Stimulated activated CD8-positive, alpha-beta memory T cell treated with anti-CD3 and anti-CD28 coated beads, Interleukin-12 subunit alpha, Interleukin-12 subunit beta, amount 100 ng/mL, for 4 hours (primary cell): ENCODE results near the gene C11orf86.
"Not testable (repeated sequence)": the region's sequence is repeated elsewhere in the genome, so short reads cannot be mapped to it uniquely, and the experiment has no call there.

Experiments
- DNase-seq: peaks from one replicate; pipeline ENCODE4 v3.0.0-alpha.2; 2020; ENCODE audit warnings: low read depth

The C11orf86 gene

DNA sequence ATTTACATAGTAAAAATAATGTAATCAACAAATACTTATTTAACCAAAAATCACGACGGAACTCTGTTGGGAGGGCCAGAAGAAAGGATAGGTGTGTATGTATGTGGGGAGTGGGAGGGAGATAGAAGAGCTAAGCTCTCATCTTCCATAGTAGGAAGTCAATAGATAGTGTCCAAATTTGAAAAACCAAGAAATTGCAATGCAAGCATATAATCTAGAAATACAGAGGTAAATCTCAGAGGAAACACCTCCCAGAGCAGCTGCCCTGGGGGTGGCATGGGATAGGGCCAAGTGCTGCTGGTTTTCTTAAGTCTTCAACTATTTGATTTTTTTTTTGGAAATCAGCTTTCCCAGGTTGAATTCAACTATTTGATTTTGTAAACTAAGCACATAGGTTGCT is 16.9 kb downstream of the C11orf86 start:
- DNase-seq: no peak

GRCh38 chr11:66996609-66997273 is 21.6 kb downstream of the C11orf86 start:
- DNase-seq: no peak

GRCh38 chr11:66999555-66999954 is 24.5 kb downstream of the C11orf86 start:
- no peak for DNase-seq

- no peak for DNase-seq
Measured at GRCh38 chr11:67001332-67001731, 26.2 kb downstream of the C11orf86 start.

- DNase-seq: no peak
Measured at GRCh38 chr11:67002297-67002913, 27.3 kb downstream of the C11orf86 start.

DNA sequence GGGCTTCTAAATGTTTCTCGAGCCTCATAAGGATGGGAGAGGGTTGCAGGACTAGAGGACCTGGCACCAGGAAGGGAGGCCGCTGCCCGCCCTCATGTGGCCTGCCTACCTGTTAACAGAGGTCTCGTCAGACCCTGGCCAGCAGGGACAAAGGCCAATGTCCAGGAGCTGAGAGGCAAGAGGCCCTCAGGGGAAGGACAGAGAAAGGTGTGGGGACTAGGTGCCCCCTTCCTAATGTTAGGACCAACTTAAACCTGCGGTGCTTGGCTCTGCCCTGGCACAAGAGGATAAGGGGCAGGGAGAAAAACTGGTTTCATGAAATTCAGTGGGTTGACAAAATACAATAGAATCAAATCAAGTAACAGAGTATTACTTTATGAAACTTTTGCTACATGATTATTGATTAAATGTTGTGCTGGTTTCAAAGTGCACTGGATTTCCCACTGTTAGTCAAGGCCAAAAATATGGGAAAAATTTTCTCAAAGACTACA is 27.9 kb downstream of the C11orf86 start:
- no peak for DNase-seq

- not testable (repeated sequence) for DNase-seq
Measured at GRCh38 chr11:67005200-67005599, 30.1 kb downstream of the C11orf86 start.

- DNase-seq: no peak
Measured at GRCh38 chr11:67006029-67006884, 31.2 kb downstream of the C11orf86 start.

DNA sequence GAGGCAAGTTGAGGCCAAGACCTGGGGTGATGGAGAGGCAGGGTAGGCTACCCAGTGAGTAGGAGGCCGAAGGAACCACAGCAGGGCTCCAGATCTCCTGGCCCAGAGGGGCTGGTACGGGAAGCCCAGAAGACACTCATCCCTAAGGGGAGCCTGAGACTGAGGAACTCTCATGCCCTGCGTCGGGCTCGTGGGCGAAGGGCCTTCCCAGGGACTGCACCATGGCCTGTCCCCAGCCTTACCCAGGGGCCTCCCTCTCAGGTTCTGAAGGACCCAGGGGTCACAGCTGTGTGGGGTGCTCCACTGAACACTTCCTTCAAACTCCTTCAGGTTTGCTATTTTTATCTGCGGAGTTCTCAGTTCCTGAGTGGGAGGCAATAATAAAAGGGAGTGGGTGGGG is 32.0 kb downstream of the C11orf86 start:
- no peak for DNase-seq

GRCh38 chr11:67010296-67010905 is 35.3 kb downstream of the C11orf86 start:
- DNase-seq: no peak

DNA sequence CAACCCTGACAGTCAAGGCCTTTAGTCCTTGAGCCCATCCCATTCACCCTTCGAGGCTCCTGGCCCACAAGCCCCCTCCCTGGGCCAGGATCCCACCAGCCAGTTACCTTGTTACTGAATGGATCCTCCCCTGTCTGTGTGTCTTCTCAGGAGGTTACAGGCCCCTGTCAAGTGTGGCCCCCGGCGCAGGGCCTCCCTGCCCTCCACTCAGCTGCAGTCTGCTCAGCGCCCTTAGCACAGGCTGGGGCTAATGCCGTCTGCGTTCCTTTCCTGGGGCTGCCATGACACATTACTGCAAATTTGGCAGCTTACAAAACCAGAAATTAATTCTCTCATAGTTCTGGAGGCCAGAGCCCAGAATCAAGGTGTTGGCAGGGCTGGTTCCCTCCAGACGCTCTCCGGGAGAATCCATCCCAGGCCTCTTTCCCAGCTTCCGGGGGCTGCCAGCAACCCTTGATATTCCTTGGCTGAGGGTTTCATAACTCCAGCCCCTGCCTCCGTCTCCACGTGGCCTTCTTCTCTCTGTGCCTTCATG is 38.5 kb downstream of the C11orf86 start:
- DNase-seq: no peak

GRCh38 chr11:67014343-67014742 is 39.2 kb downstream of the C11orf86 start:
- no peak for DNase-seq

DNA sequence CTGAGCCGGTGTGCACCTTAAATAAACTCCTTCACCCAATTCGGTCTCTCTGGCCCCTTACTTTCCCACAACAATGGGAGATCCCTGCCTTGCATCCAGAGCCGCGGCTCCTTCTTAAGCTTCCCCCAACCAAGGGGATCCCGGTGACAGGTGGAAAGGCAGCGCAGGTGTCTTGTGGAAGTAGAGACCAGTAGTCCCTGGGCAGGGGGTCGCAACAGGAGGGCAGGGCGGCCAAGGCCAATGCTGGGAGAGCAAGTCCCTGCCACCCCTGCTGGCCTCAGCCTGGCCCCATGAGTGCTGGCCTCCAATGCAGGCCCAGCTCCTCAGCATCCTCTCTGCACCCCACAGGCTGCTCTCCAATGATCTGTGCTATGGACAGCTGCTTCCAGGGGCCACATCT is 39.9 kb downstream of the C11orf86 start:
- DNase-seq: no peak

- DNase-seq: no peak
Measured at GRCh38 chr11:67016550-67016949, 41.4 kb downstream of the C11orf86 start.

- DNase-seq: no peak
Measured at GRCh38 chr11:67020949-67021348, 45.8 kb downstream of the C11orf86 start.

DNA sequence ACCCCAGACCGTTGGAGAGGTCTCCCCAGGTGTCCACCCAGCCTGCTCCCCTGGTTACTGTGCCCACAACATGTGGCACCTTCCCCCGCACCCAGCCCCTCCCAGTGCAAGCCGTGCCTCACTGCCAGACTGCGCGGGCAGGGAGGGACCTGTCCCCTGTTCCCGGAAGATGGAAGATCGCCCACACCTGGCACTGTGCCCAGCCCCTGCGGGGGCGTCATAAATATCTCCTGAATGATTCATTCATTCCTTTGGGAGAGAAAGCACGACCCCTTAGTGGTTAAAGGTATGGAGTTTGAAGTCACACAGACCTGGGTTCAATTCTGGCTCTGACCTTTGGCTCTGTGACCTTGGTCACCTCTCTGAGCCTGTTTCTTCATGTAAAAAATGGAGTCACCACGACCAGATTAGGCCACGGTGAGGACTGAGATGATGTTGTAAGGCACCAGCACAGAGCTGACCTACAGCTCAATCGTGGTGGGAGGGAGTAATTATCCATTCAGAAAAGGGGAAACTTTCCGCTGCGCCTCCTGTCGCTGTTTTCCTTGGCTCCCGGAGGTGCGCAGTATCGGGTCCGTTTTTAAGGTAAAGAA is 47.3 kb downstream of the C11orf86 start:
- no peak for DNase-seq

DNA sequence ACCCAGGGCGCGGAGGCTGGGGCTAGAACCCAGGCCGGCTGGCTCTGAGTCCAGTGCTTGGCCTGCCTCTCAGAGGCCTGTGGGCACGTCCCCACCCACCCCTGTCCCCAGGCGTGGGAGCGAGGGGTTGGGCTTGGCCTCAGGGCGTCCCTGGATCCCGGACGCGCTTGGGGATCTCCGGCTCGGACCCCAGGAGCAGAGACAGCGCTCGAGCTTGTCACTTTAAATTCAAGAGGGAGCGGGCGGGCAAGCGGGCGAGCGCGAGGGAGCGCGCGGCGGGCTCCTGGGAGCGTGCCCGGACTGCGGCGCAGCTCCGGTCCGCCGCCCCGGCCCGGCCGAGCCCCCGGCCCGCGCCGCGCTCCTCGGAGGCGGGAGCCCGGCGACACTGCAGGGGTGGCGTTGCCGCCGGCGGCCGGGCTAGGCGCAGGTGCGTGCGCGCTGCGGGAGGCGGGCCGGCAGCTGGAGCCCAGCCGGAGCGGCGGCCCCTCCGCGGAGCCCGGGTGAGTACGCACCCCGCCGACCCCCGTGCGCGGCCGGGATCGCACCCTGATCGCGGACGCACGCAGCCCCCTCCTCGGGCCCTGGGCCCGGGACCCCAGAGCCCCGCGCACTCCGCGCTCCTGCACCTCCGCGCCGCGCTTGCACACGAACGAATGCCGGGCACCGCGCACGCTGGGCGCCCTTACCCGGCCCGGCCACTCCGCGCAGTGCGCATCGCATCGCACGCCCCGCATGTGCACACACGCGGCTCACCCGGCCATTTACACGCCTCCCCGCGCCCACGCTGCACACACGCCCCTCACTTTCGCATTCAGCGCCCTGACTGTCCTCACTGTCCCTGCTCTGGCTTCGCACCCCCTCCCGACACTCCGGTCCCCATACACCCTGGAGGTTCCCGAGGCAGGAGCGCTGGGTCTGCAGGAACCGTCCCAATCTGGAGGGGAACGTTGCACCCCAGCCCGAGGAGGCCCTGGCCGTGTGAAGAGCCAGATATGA is 48.2 kb downstream of the C11orf86 start, which contains the start of gene SYT12:
SYT12 (plus strand) TSS at position 174 of the 996 bp plus-strand sequence. CDS start 7,011 bp downstream, outside the sequence.
- no peak for DNase-seq

DNA sequence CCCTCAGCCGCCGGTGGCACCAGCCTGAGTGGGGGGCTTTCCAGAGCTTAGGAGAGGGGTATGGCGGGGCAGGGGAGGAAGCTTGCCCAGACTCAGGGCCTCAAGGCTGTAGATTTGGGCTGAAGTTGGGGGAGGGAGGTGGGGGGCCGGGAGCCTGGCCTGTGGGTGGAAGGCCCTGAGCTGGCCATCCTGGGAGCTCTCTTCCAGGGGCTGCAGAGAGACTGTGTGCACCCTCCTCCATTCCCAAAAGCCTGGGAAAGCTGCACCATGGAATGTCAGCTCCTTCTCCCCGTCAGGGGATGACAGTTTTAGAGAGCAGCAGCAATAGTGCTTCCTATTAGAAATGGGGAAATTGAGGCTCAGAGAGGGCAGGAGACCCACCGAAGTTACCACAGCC is 48.9 kb downstream of the C11orf86 start:
- no peak for DNase-seq

- peak; percentile 49 for DNase-seq
Measured at GRCh38 chr11:67024410-67024809, 49.3 kb downstream of the C11orf86 start.

GRCh38 chr11:67024966-67025365 is 49.9 kb downstream of the C11orf86 start:
- DNase-seq: no peak
